Activated CD8-positive, alpha-beta memory T cell treated with anti-CD3 and anti-CD28 coated beads for 1 hour (primary cell): ENCODE data around the gene TNFRSF19.

Experiments
- DNase-seq, 2 donors: peaks; one replicate each; pipeline ENCODE4 v3.0.0-alpha.2; 2020; ENCODE audit warnings: low read depth in 1 of 2; ENCODE audit errors: extremely low read depth in 1 of 2

The TNFRSF19 gene

DNA sequence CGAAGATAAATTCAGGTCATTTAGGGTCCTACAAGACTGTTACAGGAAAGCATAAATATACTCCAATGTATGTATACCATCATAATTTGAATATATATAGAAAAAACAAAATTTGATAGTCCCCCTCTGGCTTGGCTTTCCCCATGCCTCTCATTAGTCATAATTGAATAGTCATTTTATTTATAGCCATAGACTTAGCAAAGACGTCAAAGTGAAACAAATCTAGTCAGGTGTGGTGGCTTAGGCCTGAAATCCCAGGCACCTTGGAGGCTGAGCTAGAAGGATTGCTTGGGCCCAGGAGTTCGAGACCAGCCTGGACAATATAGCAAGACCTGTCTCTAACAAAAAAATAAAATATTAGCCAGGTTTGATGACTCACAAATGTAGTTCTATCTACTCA is 141.1 kb downstream of the TNFRSF19 start:
- DNase-seq: no peak

DNA sequence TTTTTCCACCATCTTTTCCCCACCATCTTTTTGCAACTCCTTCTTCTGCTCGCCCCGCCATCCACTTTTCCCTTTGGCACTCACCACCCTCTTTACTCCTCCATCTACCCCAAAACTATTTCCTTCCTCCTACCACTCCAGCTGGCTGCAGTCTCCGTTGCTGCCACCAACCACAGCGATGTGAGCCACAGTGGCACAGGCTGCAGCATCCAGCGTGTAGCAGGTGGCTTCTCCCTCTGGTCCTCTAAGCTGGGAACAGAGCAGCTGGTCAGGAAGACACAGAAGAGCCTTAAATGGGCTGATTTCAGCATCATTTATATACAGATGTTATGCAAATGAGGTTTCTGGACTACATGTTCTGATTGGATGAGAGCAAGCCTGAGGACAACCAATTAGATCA is 144.5 kb downstream of the TNFRSF19 start:
- DNase-seq: no peak

DNA sequence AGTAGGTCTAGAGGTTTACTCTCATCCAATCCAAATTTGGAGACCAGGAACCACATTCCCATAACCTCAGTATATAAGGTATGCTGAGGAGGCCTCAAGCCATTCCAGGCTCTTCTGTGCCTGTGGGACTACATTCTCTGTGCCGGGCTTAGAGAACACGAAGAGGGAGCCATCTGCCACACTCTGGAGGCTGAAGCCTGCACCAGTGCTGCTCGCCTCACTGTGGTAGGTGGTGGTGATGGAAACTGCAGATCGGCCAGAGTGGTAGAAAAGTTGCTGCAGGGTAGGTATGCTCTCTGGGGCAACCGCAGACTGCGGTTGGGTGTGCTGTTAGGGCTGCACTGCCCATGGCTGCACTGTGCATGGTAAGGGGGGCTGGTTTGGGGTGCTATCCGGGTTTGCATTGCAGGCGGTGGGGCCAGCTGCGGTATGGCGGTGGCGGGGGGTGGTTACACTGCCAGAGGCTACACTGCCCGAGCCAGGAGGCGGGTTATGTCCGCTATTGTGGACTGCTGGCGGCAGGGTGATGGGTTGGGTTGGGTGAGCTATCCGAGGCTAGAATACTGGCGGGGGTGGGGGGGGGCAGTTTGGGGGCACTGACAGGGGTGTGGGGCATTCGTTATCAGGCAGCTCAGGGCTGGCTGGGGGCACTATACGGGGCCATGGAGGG is 145.0 kb downstream of the TNFRSF19 start:
- DNase-seq: no peak

DNA sequence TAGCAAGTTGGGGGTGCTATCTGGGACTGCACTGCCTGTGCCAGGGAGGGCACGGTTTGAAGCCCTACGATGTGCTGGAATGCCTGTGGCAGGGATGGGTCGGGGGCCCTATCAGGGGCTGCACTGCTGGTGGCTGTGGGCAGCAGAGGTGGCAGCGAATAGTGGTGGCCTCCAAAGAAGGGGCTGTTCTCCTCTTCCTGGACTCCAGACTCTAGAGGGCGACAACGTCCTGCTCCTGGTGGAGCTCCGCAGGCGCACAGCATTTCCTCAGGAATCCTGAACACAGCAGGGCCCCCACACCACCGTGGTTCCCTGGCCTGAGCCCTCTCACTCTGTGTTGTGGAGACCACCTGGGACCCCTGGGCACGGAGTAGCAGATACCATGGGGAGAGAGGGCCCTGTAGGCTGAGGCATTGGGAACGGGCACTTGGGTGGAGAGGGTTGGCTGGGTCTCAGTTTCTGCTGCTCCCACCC is 145.6 kb downstream of the TNFRSF19 start:
- no peak for DNase-seq

DNA sequence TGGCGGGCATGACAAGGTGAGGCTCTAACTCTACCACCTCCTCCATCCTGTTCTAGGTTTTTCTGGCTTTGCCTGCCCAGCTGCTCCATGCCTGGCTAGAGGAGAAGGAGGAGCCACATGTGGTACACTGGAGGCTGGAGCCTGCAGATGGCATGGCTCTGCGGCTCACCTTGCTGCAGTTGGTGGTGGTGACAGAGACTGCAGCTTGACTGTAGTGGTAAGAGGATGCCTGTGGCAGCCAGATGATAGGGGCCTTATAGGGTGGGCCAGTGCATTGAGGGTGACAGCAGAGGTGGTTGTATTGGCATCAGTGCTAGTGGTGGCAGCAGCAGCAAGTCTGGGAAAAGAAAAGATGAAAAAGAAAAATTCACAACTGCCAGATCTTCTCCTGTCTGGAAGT is 146.2 kb downstream of the TNFRSF19 start:
- no peak for DNase-seq

DNA sequence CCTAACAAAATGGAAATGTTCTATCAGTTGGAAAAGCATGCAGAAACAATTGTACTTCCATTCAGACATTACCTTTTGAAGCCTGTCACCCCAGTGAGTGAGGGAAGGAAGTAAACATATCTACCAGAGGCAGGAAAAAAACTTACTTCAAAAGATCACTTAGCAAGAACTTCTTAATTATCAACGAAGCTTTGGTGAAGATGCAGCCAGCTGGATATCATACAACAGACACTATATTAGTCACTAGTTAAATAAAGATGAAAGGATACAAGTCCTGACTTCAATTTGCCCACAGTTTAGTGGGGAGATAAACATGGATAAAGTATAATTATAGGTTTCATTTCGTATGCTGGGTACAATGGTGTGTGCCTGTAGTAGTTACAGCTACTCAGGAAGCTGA is 148.8 kb downstream of the TNFRSF19 start:
- DNase-seq: no peak

DNA sequence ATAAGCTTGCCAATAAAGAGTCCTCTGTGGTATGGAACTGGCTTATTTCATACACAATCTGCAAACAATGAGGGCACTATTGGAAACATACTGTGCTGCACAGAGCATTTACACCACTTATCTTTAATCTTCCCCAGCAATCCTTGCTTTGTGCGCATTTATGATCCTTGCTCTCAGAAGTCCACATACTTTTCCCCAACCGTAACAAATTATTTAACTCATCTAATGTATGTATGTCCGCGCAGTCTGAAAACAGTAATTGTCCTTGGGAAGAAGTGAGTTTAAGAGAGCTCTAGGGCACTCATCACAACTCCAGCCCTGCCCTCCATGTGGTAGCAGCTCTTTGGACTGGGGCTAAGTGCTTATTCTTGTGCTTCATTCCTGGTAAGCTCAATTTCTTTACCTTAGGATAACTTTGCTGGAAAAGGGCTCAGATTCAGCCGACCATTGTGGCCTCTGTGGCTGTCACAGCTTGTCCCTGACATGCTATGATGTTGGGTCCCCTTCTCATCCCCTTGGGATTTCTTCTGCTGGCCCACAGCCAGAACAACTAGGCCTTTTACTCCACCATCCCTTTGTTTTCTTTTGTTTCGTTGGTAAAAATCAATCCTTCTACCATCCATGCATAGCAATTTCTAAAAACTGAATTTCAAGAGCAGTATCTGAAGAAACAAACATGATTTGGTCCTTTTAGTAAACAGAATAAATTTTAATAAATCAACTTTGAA is 152.7 kb downstream of the TNFRSF19 start:
- no peak for DNase-seq

DNA sequence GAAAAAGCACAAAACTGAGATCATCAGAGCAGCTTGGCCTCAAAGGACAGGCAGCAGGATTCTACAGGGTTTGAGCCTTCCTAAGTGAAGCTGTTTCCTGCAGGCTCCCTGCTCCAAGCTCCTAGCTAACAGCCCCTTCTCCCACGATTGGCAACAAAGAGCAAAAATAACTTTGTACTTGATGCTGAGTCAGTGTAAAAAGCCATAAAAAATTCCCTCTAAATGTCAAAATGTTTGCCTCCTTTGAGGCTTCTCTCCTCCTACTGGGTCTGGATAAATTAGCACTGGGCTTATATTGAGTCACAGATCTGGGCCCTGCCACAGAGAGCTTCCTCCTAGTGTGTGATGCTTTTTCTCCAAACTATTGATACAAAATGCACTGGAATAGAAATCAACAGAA is 153.3 kb downstream of the TNFRSF19 start:
- no peak for DNase-seq

DNA sequence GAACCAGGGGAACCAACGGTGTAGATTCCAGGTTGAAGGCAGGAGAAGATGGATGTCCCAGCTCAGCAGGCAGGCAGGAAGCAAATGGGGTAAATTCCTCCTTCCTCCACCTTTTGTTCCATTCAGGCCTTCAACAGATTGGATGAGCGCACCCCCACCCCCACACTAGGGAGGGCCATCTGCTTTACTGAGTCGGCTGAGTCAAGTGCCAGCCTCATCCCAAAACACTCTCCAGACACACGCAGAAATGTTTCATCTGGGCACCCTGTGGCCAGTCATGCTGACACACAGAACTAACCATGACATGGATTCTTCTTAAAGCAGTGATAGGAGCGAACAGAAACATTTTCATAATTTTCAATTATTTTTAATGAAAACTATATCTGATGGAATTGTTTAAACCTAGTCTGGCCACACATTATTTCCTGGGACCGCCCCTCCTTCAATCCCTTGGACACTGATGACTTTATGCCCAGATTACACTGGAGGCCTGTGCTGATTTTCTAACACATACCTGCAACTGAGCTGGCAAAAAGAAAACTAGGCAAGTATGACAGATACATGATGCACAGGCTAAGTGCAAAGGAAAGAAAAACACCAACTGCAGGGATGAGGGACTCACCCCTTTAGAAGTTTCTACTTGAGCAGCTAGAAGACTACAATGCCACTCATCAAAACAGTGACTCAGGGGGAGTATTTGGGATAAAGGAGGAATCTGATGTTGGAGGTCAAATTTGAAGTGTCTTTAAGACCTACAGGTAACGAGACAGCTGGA is 154.2 kb downstream of the TNFRSF19 start:
- DNase-seq: no peak
